ENCODE results near the gene RUSC1. TPM values are rescaled to one million over a fixed set of nuclear protein-coding genes. Genes with fewer than 3 reads are reported as not detected.

RUSC1 gene
- total and polyA plus RNA-seq, 2 experiments from 2014 or later = 30.4 to 31.9 TPM

DNA sequence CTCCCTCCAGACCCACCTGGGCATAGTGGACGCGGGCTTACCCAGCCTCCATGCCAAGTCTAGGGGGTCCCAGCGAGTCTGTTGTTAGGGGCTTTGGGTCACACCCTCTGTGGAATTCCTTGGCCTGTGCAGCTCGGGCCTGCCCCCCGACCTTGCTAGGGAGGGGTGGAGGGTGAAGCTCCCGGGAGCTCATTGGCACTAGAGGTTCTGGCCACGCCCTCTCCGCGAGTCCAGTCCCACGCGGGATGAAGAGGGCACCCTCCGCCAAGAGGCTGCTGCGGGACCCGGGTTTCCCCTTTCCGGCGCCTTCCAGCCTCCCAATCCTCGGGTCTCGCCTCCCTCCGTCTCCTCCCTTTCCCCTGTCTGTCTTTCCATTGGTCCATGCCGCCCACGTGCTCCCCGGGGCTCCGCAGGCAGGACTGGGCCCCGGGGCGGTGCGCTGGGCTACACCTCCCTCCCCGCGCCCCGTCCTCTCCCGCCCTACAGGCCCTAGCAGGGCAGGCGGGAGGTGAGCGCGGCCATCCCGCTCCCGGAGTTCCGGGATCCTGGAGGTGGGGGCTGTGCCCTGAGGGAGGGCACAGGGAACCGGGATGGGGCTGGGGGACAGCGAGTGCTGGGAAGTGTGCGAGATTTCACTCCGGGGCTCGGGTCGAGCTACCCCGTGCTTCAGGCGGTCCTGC, 3.5 kb downstream of the RUSC1 start:
- Histone ChIP-seq H3K9me3 (ENCODE audit: low read depth) (no peaks in the 10 kb centered on the region), H3K9ac (peak overlapping the region; percentile 83), H3K79me2 (ENCODE audit: insufficient read depth) (peaks cover 50% of the 10 kb centered on the region), H3K27me3 (replicated peaks; ENCODE audit: insufficient read depth) (no peaks in the 10 kb centered on the region), H3K9me2 (ENCODE audit: insufficient read depth) (no peaks in the 10 kb centered on the region), H2AFZ (peak overlapping the region; percentile 86), H3K27ac (peak overlapping the region; percentile 76), H3K4me2 (ENCODE audit: unreplicated experiment) (peak overlapping the region; percentile 99), H3K4me3 (peak overlapping the region; percentile 89), H4K20me1 (ENCODE audit: insufficient read depth) (no peaks in the 10 kb centered on the region), H3F3A (ENCODE audit: insufficient read depth) (peaks cover 5% of the 10 kb centered on the region), H3K4me1 (ENCODE audit: insufficient read depth) (peaks cover 12% of the 10 kb centered on the region), H3K36me3 (ENCODE audit: low read depth) (peaks cover 4% of the 10 kb centered on the region; the same call in 1 of the 2 replicates)
- DNase-seq = peak; percentile 98
- 1% methylated on average over 30 to 43 of the region's 44 CpGs for WGBS, 2 experiments (ENCODE audit: low coverage in 1 of 2, low lambda C conversion rate in 2 of 2, missing lambda C conversion rate in 2 of 2)
- in situ Hi-C loops (cut with MboI) = no loop called here
- TF ChIP-seq EZH2 (IDR thresholded peaks at IDR 0.05; ENCODE audit: insufficient read depth, poor library complexity, severe bottlenecking) = no peak
- TF ChIP-seq EZH2phosphoT487 (IDR thresholded peaks at IDR 0.05; ENCODE audit: insufficient read depth, low read depth) = no peak

GRCh38 chr1:155324717-155325602, 4.3 kb downstream of the RUSC1 start:
- no peaks in the 10 kb centered on the region for H4K20me1 ChIP-seq (ENCODE audit: insufficient read depth)
- H3K4me1 ChIP-seq (ENCODE audit: insufficient read depth) = peaks cover 12% of the 10 kb centered on the region
- peak overlapping the region; percentile 99 for H3K4me2 ChIP-seq (ENCODE audit: unreplicated experiment)
- H3K9me3 ChIP-seq (ENCODE audit: low read depth) = no peaks in the 10 kb centered on the region
- peak overlapping the region; percentile 76 for H3K27ac ChIP-seq
- peak overlapping the region; percentile 89 for H3K4me3 ChIP-seq
- no peak for TF ChIP-seq EZH2phosphoT487 (IDR thresholded peaks at IDR 0.05; ENCODE audit: insufficient read depth, low read depth)
- TF ChIP-seq EZH2 (IDR thresholded peaks at IDR 0.05; ENCODE audit: insufficient read depth, poor library complexity, severe bottlenecking) = no peak
- 4 to 6% methylated on average over 58 to 59 of the region's 59 CpGs for WGBS, 2 experiments (ENCODE audit: low coverage in 1 of 2, low lambda C conversion rate in 2 of 2, missing lambda C conversion rate in 2 of 2)
- DNase-seq = peak; percentile 81
- H2AFZ ChIP-seq = peak overlapping the region; percentile 86
- no peaks in the 10 kb centered on the region for H3K9me2 ChIP-seq (ENCODE audit: insufficient read depth)
- peaks cover 50% of the 10 kb centered on the region for H3K79me2 ChIP-seq (ENCODE audit: insufficient read depth)
- peaks cover 5% of the 10 kb centered on the region for H3K36me3 ChIP-seq (ENCODE audit: low read depth)
- peaks cover 4% of the 10 kb centered on the region for H3F3A ChIP-seq (ENCODE audit: insufficient read depth)
- no peaks in the 10 kb centered on the region for H3K27me3 ChIP-seq (replicated peaks; ENCODE audit: insufficient read depth)
- peak overlapping the region; percentile 83 for H3K9ac ChIP-seq
- in situ Hi-C loops (cut with MboI) = no loop called here

DNA sequence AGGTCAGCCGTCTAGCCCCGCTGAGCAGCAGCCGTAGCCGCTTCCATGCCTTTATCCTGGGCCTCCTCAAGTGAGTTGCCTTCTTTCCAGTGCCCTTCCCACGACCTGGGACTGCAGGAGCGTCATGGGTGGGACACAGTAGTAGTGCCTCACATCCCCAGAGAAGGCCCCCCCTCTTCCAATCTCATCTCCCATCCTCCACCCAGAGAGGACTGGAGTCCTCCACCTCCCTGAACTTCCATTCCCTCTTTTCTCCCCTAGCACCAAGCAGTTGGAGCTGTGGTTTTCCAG, 4.9 kb downstream of the RUSC1 start:
- Histone ChIP-seq H3K9me2 (ENCODE audit: insufficient read depth) (no peaks in the 10 kb centered on the region), H3K27me3 (replicated peaks; ENCODE audit: insufficient read depth) (no peaks in the 10 kb centered on the region), H3K79me2 (ENCODE audit: insufficient read depth) (peaks cover 50% of the 10 kb centered on the region), H3K36me3 (ENCODE audit: low read depth) (peaks cover 10% of the 10 kb centered on the region), H3K4me2 (ENCODE audit: unreplicated experiment) (peak overlapping the region; percentile 99), H3K27ac (no peak overlapping the region), H2AFZ (no peak overlapping the region), H3K9me3 (ENCODE audit: low read depth) (no peaks in the 10 kb centered on the region), H3K9ac (peak overlapping the region; percentile 83), H3K4me3 (peak overlapping the region; percentile 89), H3F3A (ENCODE audit: insufficient read depth) (peaks cover 4% of the 10 kb centered on the region), H3K4me1 (ENCODE audit: insufficient read depth) (peaks cover 12% of the 10 kb centered on the region), H4K20me1 (ENCODE audit: insufficient read depth) (no peaks in the 10 kb centered on the region)
- in situ Hi-C loops (cut with MboI) = no loop called here
- TF ChIP-seq EZH2phosphoT487 (IDR thresholded peaks at IDR 0.05; ENCODE audit: insufficient read depth, low read depth) (no peak), EZH2 (IDR thresholded peaks at IDR 0.05; ENCODE audit: insufficient read depth, poor library complexity, severe bottlenecking) (no peak)
- DNase-seq = no peak
- 28 to 35% methylated on average over 6 of the region's 6 CpGs for WGBS, 2 experiments (ENCODE audit: low coverage in 1 of 2, low lambda C conversion rate in 2 of 2, missing lambda C conversion rate in 2 of 2)

DNA sequence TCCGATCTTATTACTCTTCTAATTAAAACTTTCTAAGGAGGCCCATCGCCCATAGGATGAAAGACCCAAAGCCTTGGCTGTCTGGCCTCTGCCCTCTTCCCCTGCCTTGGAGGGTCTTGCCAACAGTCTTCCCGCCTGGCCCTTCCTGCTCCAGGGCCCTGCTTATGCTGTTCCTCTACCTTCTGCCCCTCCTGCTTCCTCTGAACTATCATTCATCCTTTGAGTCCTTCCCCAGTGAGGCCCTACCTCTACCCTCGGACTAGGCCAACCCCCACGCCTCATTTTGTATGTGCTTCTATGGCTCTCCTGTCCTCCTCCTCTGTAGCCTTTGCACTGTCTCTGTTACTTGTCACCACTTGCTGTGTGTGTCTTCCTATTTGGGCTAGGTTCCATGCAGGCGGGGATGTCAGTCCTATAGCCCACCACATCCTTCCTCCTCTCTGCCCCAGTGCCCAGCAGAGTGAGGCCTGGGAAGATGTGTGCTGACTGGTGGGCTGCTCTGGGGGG, 5.4 kb downstream of the RUSC1 start:
- TF ChIP-seq EZH2 (IDR thresholded peaks at IDR 0.05; ENCODE audit: insufficient read depth, poor library complexity, severe bottlenecking) (no peak), EZH2phosphoT487 (IDR thresholded peaks at IDR 0.05; ENCODE audit: insufficient read depth, low read depth) (no peak)
- Histone ChIP-seq H4K20me1 (ENCODE audit: insufficient read depth) (no peaks in the 10 kb centered on the region), H3K4me1 (ENCODE audit: insufficient read depth) (peaks cover 12% of the 10 kb centered on the region), H3K27ac (no peak overlapping the region), H3K79me2 (ENCODE audit: insufficient read depth) (peaks cover 50% of the 10 kb centered on the region), H3K9me3 (ENCODE audit: low read depth) (no peaks in the 10 kb centered on the region), H3F3A (ENCODE audit: insufficient read depth) (peaks cover 4% of the 10 kb centered on the region), H3K4me2 (ENCODE audit: unreplicated experiment) (peak overlapping the region; percentile 99), H3K4me3 (peak overlapping the region; percentile 89), H3K9ac (peak overlapping the region; percentile 83; the same call in 1 of the 2 replicates), H3K9me2 (ENCODE audit: insufficient read depth) (no peaks in the 10 kb centered on the region), H3K36me3 (ENCODE audit: low read depth) (peaks cover 10% of the 10 kb centered on the region), H2AFZ (no peak overlapping the region), H3K27me3 (replicated peaks; ENCODE audit: insufficient read depth) (no peaks in the 10 kb centered on the region)
- DNase-seq = no peak
- WGBS, 2 experiments (ENCODE audit: low coverage in 1 of 2, low lambda C conversion rate in 2 of 2, missing lambda C conversion rate in 2 of 2) = 73 to 83% methylated on average over 6 of the region's 6 CpGs
- in situ Hi-C loops (cut with MboI) = no loop called here
